Mesenchymal stem cell (in vitro differentiated cells and primary cell): Measurements from ENCODE around the gene HAO2.

Experiments used
- DNase-seq: peaks from one replicate; pipeline ENCODE4 v3.0.0-alpha.2; 2013
- H2AFZ ChIP-seq: one replicate; pipeline ENCODE4 v1.6.1; 2013; ENCODE audit warnings: low read depth, mild to moderate bottlenecking, control low read depth, inconsistent platforms, low read length, moderate library complexity
- H2AK5ac ChIP-seq: 2 replicates; pipeline ENCODE4 v1.6.1; 2013; ENCODE audit warnings: low read length, moderate library complexity, mild to moderate bottlenecking, inconsistent platforms; ENCODE audit not compliant: severe bottlenecking
- H2BK120ac ChIP-seq: one replicate; pipeline ENCODE4 v1.6.1; 2013; ENCODE audit warnings: low read depth, mild to moderate bottlenecking, inconsistent platforms, low read length, moderate library complexity
- H2BK12ac ChIP-seq, 2 experiments: one replicate each; pipeline ENCODE4 v1.6.1; 2013; ENCODE audit warnings: inconsistent platforms in 2 of 2, low read length in 2 of 2, mild to moderate bottlenecking in 2 of 2, moderate library complexity in 2 of 2, control low read depth in 1 of 2
- H2BK15ac ChIP-seq: one replicate; pipeline ENCODE4 v1.6.1; 2013; ENCODE audit warnings: mild to moderate bottlenecking, low read depth, inconsistent platforms; ENCODE audit not compliant: poor library complexity, severe bottlenecking
- H2BK5ac ChIP-seq: 2 replicates; pipeline ENCODE4 v1.6.1; 2013; ENCODE audit warnings: low read depth, mild to moderate bottlenecking, low read length, control low read depth, inconsistent platforms; ENCODE audit not compliant: poor library complexity, severe bottlenecking
- H3K14ac ChIP-seq, 2 experiments: one replicate each; pipeline ENCODE4 v1.6.1; 2013; ENCODE audit warnings: inconsistent platforms in 2 of 2, low read length in 2 of 2, control low read depth in 1 of 2, mild to moderate bottlenecking in 1 of 2, moderate library complexity in 1 of 2
- H3K18ac ChIP-seq, 2 experiments: one replicate each; pipeline ENCODE4 v1.6.1; 2013; ENCODE audit warnings: inconsistent platforms in 2 of 2, low read length in 2 of 2, control low read depth in 1 of 2, low read depth in 1 of 2, mild to moderate bottlenecking in 1 of 2
- H3K23ac ChIP-seq, 2 experiments: one replicate each; pipeline ENCODE4 v1.6.1; 2013; ENCODE audit warnings: inconsistent platforms in 2 of 2, low read length in 2 of 2, mild to moderate bottlenecking in 2 of 2, moderate library complexity in 2 of 2, control low read depth in 1 of 2
- H3K27ac ChIP-seq: 2 replicates; pipeline ENCODE4 v1.5.1; 2013; ENCODE audit warnings: mild to moderate bottlenecking, moderate library complexity, low read length, control low read depth, inconsistent platforms; ENCODE audit not compliant: poor library complexity, severe bottlenecking
- H3K27me3 ChIP-seq, 2 experiments: 2 replicates each; pipeline versions ENCODE4 v1.6.1 to v1.7.0; 2013; ENCODE audit warnings: low read length in 2 of 2, mild to moderate bottlenecking in 2 of 2, moderate library complexity in 2 of 2, control low read depth in 1 of 2, inconsistent platforms in 1 of 2; ENCODE audit not compliant: control insufficient read depth in 1 of 2, insufficient read depth in 1 of 2
- H3K36me3 ChIP-seq, 2 experiments: 2 replicates each; pipeline versions ENCODE4 v1.6.1 to v1.7.0; 2013; ENCODE audit warnings: low read length in 2 of 2, control low read depth in 1 of 2, inconsistent platforms in 1 of 2, low read depth in 1 of 2, mild to moderate bottlenecking in 1 of 2; ENCODE audit not compliant: insufficient read depth in 2 of 2, control insufficient read depth in 1 of 2
- H3K4ac ChIP-seq, 2 experiments: one replicate each; pipeline ENCODE4 v1.6.1; 2013; ENCODE audit warnings: inconsistent platforms in 2 of 2, low read length in 2 of 2, mild to moderate bottlenecking in 2 of 2, moderate library complexity in 2 of 2, control low read depth in 1 of 2, low read depth in 1 of 2
- H3K4me1 ChIP-seq: 2 replicates; pipeline ENCODE4 v1.6.1; 2013; ENCODE audit warnings: low read depth, low read length, control low read depth; ENCODE audit not compliant: control insufficient read depth, insufficient read depth
- H3K4me2 ChIP-seq: 2 replicates; pipeline ENCODE4 v1.6.1; 2013; ENCODE audit warnings: low read length, mild to moderate bottlenecking, inconsistent platforms; ENCODE audit not compliant: poor library complexity, severe bottlenecking
- H3K4me3 ChIP-seq, 2 experiments: 2 replicates each; pipeline versions ENCODE4 v1.5.1 to v1.7.0; 2013; ENCODE audit warnings: low read length in 2 of 2, mild to moderate bottlenecking in 2 of 2, control low read depth in 1 of 2, low read depth in 1 of 2; ENCODE audit not compliant: insufficient read depth in 1 of 2
- H3K79me1 ChIP-seq: replicated peaks from 2 replicates; pipeline ENCODE4 v1.6.1; 2013; ENCODE audit warnings: mild to moderate bottlenecking, control low read depth, low read length, inconsistent platforms; ENCODE audit not compliant: poor library complexity, severe bottlenecking
- H3K9ac ChIP-seq: 2 replicates; pipeline ENCODE4 v1.7.0; 2013; ENCODE audit warnings: mild to moderate bottlenecking, low read length, moderate library complexity
- H3K9me3 ChIP-seq: 2 replicates; pipeline ENCODE4 v1.7.0; 2013; ENCODE audit warnings: mild to moderate bottlenecking, low read length; ENCODE audit not compliant: control insufficient read depth
- H4K8ac ChIP-seq: one replicate; pipeline ENCODE4 v1.6.1; 2013; ENCODE audit warnings: inconsistent platforms, mild to moderate bottlenecking, low read length, moderate library complexity
- H4K91ac ChIP-seq: one replicate; pipeline ENCODE4 v1.6.1; 2013; ENCODE audit warnings: mild to moderate bottlenecking, low read length, inconsistent platforms
- WGBS: methylation state at CpG from one replicate; pipeline ENCODE4 v1.1.7; 2013; ENCODE audit warnings: mixed read lengths; 5-methylcytosine and 5-hydroxymethylcytosine counted together

The HAO2 gene

DNA sequence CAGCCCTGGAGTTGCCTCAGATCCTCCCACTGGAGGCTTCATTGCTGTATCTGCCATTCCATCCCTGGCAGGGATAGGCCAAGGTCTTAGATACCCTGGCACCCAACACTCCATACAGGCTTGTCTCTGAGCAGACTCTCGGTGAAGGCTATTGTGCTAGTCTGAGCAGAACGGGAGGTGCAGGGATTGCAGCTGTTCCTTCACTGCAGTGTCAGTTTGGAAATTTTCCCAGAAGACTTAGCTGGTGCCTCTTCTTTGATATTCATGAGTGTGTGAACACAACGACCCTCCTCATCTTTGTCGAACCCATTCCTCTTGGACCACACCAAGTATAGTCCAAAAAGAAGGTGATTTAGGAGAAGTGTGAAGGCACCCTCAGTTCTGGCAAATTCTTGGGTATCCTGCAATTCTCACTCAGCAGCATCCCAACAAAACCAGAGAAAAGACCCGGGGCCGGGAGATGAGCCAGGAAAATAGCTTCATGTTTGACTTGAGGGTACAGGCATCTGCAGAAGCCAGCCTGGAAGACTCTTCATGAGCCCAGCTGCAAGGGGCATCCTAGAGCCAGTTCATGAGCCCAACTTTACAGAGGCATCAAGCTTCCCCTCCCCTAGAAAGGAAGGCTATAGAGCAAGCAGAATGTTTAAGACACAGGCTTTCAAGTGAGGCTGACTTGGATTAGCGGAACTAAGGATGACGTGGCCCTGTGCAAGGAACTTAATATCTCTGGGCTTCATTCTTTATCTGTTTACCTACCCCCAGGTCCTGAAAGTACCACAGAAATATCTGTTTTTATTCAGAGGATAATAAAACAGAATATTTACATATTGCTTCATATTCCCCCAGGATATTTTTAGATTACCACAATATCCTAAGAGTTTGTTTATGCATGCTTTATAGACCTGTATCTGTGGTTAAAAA is 38.8 kb upstream of the HAO2 start:
- no peak overlapping the region for H2BK12ac ChIP-seq
- no peaks in the 10 kb centered on the region for H3K79me1 ChIP-seq
- DNase-seq = no peak
- H2AFZ ChIP-seq = no peak overlapping the region
- no peak overlapping the region for H3K23ac ChIP-seq
- no peak overlapping the region for H3K4me3 ChIP-seq
- no peak overlapping the region for H2BK15ac ChIP-seq
- no peak overlapping the region for H3K27ac ChIP-seq
- WGBS = 94% methylated on average over 5 of the region's 8 CpGs
- H3K18ac ChIP-seq = no peak overlapping the region
- H3K9me3 ChIP-seq = no peaks in the 10 kb centered on the region
- no peak overlapping the region for H2BK5ac ChIP-seq
- no peak overlapping the region for H4K8ac ChIP-seq
- H4K91ac ChIP-seq = no peak overlapping the region
- no peak overlapping the region for H3K4ac ChIP-seq
- H2BK120ac ChIP-seq = no peak overlapping the region
- H3K4me2 ChIP-seq = no peak overlapping the region
- no peak overlapping the region for H2AK5ac ChIP-seq
- H3K27me3 ChIP-seq = peaks cover 4% of the 10 kb centered on the region in 2 experiments
- H3K9ac ChIP-seq = no peak overlapping the region
- H3K36me3 ChIP-seq = no peaks in the 10 kb centered on the region
- H3K4me1 ChIP-seq = peaks cover 9% of the 10 kb centered on the region
- no peak overlapping the region for H3K14ac ChIP-seq

GRCh38 chr1:119330466-119331189 is 38.0 kb upstream of the HAO2 start:
- Histone ChIP-seq H3K18ac (no peak overlapping the region), H2AK5ac (no peak overlapping the region), H2BK12ac (no peak overlapping the region), H2BK15ac (no peak overlapping the region), H3K4me3 (no peak overlapping the region), H3K4ac (no peak overlapping the region), H2BK5ac (no peak overlapping the region), H3K4me1 (peaks cover 9% of the 10 kb centered on the region), H3K27ac (no peak overlapping the region), H3K36me3 (no peaks in the 10 kb centered on the region), H2BK120ac (no peak overlapping the region), H3K27me3 (peaks cover 1 to 4% of the 10 kb centered on the region in 2 experiments), H4K91ac (no peak overlapping the region), H3K9me3 (no peaks in the 10 kb centered on the region), H3K9ac (no peak overlapping the region), H4K8ac (no peak overlapping the region), H3K79me1 (no peaks in the 10 kb centered on the region), H3K23ac (no peak overlapping the region), H3K4me2 (no peak overlapping the region), H3K14ac (no peak overlapping the region), H2AFZ (no peak overlapping the region)
- DNase-seq = no peak
- 77% methylated on average over 4 of the region's 6 CpGs for WGBS

GRCh38 chr1:119331190-119331515 is 37.4 kb upstream of the HAO2 start:
- H4K91ac ChIP-seq = no peak overlapping the region
- H3K14ac ChIP-seq = no peak overlapping the region
- no peak overlapping the region for H3K4me3 ChIP-seq
- H3K4me2 ChIP-seq = no peak overlapping the region
- H2AK5ac ChIP-seq = no peak overlapping the region
- H2BK15ac ChIP-seq = no peak overlapping the region
- peaks cover 0 to 4% of the 10 kb centered on the region in 2 experiments for H3K27me3 ChIP-seq
- H2BK5ac ChIP-seq = no peak overlapping the region
- WGBS = 87% methylated on average over 6 of the region's 6 CpGs
- H3K9me3 ChIP-seq = no peaks in the 10 kb centered on the region
- H3K36me3 ChIP-seq = no peaks in the 10 kb centered on the region
- no peak overlapping the region for H3K9ac ChIP-seq
- no peak overlapping the region for H3K23ac ChIP-seq
- no peak overlapping the region for H3K4ac ChIP-seq
- H3K27ac ChIP-seq = no peak overlapping the region
- H2BK12ac ChIP-seq = no peak overlapping the region
- H4K8ac ChIP-seq = no peak overlapping the region
- H2BK120ac ChIP-seq = no peak overlapping the region
- DNase-seq = no peak
- H3K18ac ChIP-seq = no peak overlapping the region
- H3K79me1 ChIP-seq = no peaks in the 10 kb centered on the region
- no peak overlapping the region for H2AFZ ChIP-seq
- peaks cover 9% of the 10 kb centered on the region for H3K4me1 ChIP-seq

DNA sequence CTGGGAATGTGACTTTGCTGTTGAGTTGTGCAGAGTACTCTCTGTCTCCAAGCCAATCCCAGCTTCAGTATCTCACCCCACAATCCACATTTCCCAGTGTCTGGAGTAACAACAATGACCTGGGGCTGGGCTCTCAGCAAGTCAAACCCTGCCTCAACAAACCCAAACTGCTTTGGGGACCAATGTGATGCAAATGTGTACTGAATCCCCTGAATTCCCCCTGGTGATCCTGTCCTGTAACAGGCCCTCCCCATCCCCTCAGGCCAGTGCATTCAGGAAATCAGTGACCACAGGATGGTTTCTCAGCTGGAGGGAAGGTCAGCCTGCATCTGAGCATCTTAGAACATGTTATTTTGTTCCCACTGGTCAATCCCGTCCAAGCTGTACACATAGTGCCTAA is 36.7 kb upstream of the HAO2 start:
- Histone ChIP-seq H3K79me1 (no peaks in the 10 kb centered on the region), H3K9ac (no peak overlapping the region), H3K27ac (no peak overlapping the region), H3K4me3 (no peak overlapping the region), H3K18ac (no peak overlapping the region), H2BK12ac (no peak overlapping the region), H3K4me2 (no peak overlapping the region), H3K4me1 (peaks cover 5% of the 10 kb centered on the region), H2AFZ (no peak overlapping the region), H3K9me3 (no peaks in the 10 kb centered on the region), H4K8ac (no peak overlapping the region), H4K91ac (no peak overlapping the region), H3K27me3 (peaks cover 0 to 4% of the 10 kb centered on the region in 2 experiments), H2BK5ac (no peak overlapping the region), H3K36me3 (no peaks in the 10 kb centered on the region), H2BK15ac (no peak overlapping the region), H2BK120ac (no peak overlapping the region), H3K23ac (no peak overlapping the region), H3K14ac (no peak overlapping the region), H3K4ac (no peak overlapping the region), H2AK5ac (no peak overlapping the region)
- 82% methylated on average over 1 of the region's 1 CpG for WGBS
- DNase-seq = no peak
